IMR-90 (cell line): ENCODE results near the gene DMD. TPM values are rescaled to one million over a fixed set of nuclear protein-coding genes. Genes with fewer than 3 reads are reported as not detected.
A peak's percentile ranks its signal among the peaks of the same experiment; 100 is the strongest.

Experiments used
- ATAC-seq: fragments of 200-7000 bp; cut with Tn5 transposase; 2 replicates; pipeline ENCODE4 v1.9.1; 2020; ENCODE audit warnings: low read depth, mild to moderate bottlenecking, moderate library complexity
- BruUV-seq: library from RNA; stranded (reverse); fragments of 400-500 nt; replicated peaks from 2 replicates; lab custom pipeline; 2021; lab: Mats Ljungman, UMichigan
- CTCF ChIA-PET: fragments of 300-600 bp; formaldehyde crosslinking; extraction: SDS; loops from one replicate; lab custom pipeline; 2021; ENCODE audit warnings: antibody characterized with exemption; lab: Yijun Ruan, JAX
- POLR2A ChIA-PET: fragments of 300-600 bp; sonication (Branson Sonifier 250); formaldehyde crosslinking; loops from one replicate; lab custom pipeline; 2022; ENCODE audit warnings: antibody characterized with exemption; ENCODE audit not compliant: unreplicated experiment; lab: Charles Lee
- DNase-seq: peaks from one replicate; pipeline ENCODE4 v3.0.0; 2013
- H2AFZ ChIP-seq: replicated peaks from 2 replicates; pipeline ENCODE3; 2013; ENCODE audit warnings: low read length, mild to moderate bottlenecking; ENCODE audit not compliant: poor library complexity
- H2AK5ac ChIP-seq: 2 replicates; pipeline ENCODE4 v1.6.1; 2013; ENCODE audit warnings: low read depth, low read length, inconsistent platforms
- H2AK9ac ChIP-seq: replicated peaks from 2 replicates; pipeline ENCODE3; 2013; ENCODE audit warnings: mild to moderate bottlenecking, low read depth, low read length, moderate library complexity; ENCODE audit not compliant: poor library complexity
- H2BK120ac ChIP-seq: 2 replicates; pipeline ENCODE4 v1.6.1; 2013; ENCODE audit warnings: low read depth, low read length, inconsistent platforms
- H2BK15ac ChIP-seq: 3 replicates; pipeline ENCODE4 v1.6.1; 2013; ENCODE audit warnings: low read depth, low read length, inconsistent platforms
- H2BK20ac ChIP-seq: 2 replicates; pipeline ENCODE4 v1.6.1; 2013; ENCODE audit warnings: low read depth, mild to moderate bottlenecking, inconsistent platforms, low read length, moderate library complexity
- H2BK5ac ChIP-seq: 2 replicates; pipeline ENCODE4 v1.6.1; 2013; ENCODE audit warnings: mild to moderate bottlenecking, low read depth, low read length, inconsistent platforms; ENCODE audit not compliant: poor library complexity, severe bottlenecking
- H3K14ac ChIP-seq: replicated peaks from 2 replicates; pipeline ENCODE4 v1.6.1; 2013; ENCODE audit warnings: low read depth, low read length, inconsistent platforms
- H3K18ac ChIP-seq: 2 replicates; pipeline ENCODE4 v1.6.1; 2013; ENCODE audit warnings: low read depth, low read length, control low read depth
- H3K23ac ChIP-seq: 2 replicates; pipeline ENCODE4 v1.6.1; 2013; ENCODE audit warnings: low read depth, low read length, inconsistent platforms
- H3K27ac ChIP-seq: 2 replicates; pipeline ENCODE4 v1.5.1; 2013; ENCODE audit warnings: mild to moderate bottlenecking, control low read depth, low read length; ENCODE audit not compliant: insufficient read depth
- H3K27me3 ChIP-seq: 2 replicates; pipeline ENCODE4 v1.6.1; 2013; ENCODE audit warnings: low read length; ENCODE audit not compliant: control insufficient read depth, insufficient read depth
- H3K36me3 ChIP-seq: 2 replicates; pipeline ENCODE4 v1.6.1; 2013; ENCODE audit warnings: low read length, mixed read lengths; ENCODE audit not compliant: control insufficient read depth, insufficient read depth
- H3K4ac ChIP-seq: 2 replicates; pipeline ENCODE4 v1.6.1; 2013; ENCODE audit warnings: low read depth, low read length, inconsistent platforms
- H3K4me1 ChIP-seq: 2 replicates; pipeline ENCODE4 v1.6.1; 2013; ENCODE audit warnings: low read length, mixed read lengths; ENCODE audit not compliant: control insufficient read depth, insufficient read depth
- H3K4me2 ChIP-seq: 2 replicates; pipeline ENCODE4 v1.6.1; 2013; ENCODE audit warnings: low read depth, mild to moderate bottlenecking, control low read depth, low read length, moderate library complexity
- H3K4me3 ChIP-seq: 2 replicates; pipeline ENCODE4 v1.5.1; 2013; ENCODE audit warnings: low read depth, mild to moderate bottlenecking, control low read depth, low read length, moderate library complexity; ENCODE audit not compliant: insufficient read depth
- H3K56ac ChIP-seq: 2 replicates; pipeline ENCODE4 v1.6.1; 2013; ENCODE audit warnings: low read length, inconsistent platforms; ENCODE audit not compliant: insufficient read depth; ENCODE audit errors: extremely low read depth
- H3K79me1 ChIP-seq, 2 experiments: 2 replicates each; pipeline ENCODE4 v1.6.1; 2013; ENCODE audit warnings: low read length in 2 of 2, inconsistent platforms in 1 of 2, low read depth in 1 of 2
- H3K9ac ChIP-seq: 2 replicates; pipeline ENCODE4 v1.6.1; 2013; ENCODE audit warnings: low read depth, low read length, control low read depth
- H3K9me1 ChIP-seq: 2 replicates; pipeline ENCODE4 v1.6.1; 2013; ENCODE audit warnings: low read length, inconsistent platforms; ENCODE audit not compliant: insufficient read depth
- H3K9me3 ChIP-seq: 2 replicates; pipeline ENCODE4 v1.6.1; 2013; ENCODE audit warnings: low read length; ENCODE audit not compliant: control insufficient read depth, insufficient read depth
- H4K20me1 ChIP-seq: 2 replicates; pipeline ENCODE4 v1.6.1; 2013; ENCODE audit warnings: low read length, inconsistent platforms; ENCODE audit not compliant: insufficient read depth
- H4K5ac ChIP-seq: 2 replicates; pipeline ENCODE4 v1.6.1; 2013; ENCODE audit warnings: mild to moderate bottlenecking, low read depth, low read length, control low read depth
- H4K8ac ChIP-seq, 2 experiments: 2 replicates each; pipeline ENCODE4 v1.6.1; 2013; ENCODE audit warnings: low read depth in 2 of 2, low read length in 2 of 2, control low read depth in 1 of 2, inconsistent platforms in 1 of 2
- H4K91ac ChIP-seq: 2 replicates; pipeline ENCODE4 v1.6.1; 2013; ENCODE audit warnings: low read depth, low read length, inconsistent platforms; ENCODE audit not compliant: insufficient read depth
- BHLHE40 ChIP-seq: fragments of 150-350 bp; IDR thresholded peaks from 2 replicates; pipeline ENCODE4 v1.6.1; 2016; ENCODE audit warnings: mild to moderate bottlenecking, low read depth, low read length
- CEBPB ChIP-seq: IDR thresholded peaks from 2 replicates; pipeline ENCODE4 v1.6.1; 2012; ENCODE audit warnings: low read depth, low read length, improper control_type of control experiment
- FOS ChIP-seq: fragments of 150-350 bp; IDR thresholded peaks from 2 replicates; pipeline ENCODE4 v1.6.1; 2016; ENCODE audit warnings: low read depth, low read length
- MAFK ChIP-seq: IDR thresholded peaks from 2 replicates; pipeline ENCODE4 v1.6.1; 2012; ENCODE audit warnings: low read depth, low read length, improper control_type of control experiment
- MAZ ChIP-seq: IDR thresholded peaks from 2 replicates; pipeline ENCODE4 v1.6.1; 2012; ENCODE audit warnings: low read depth, mild to moderate bottlenecking, low read length, improper control_type of control experiment, moderate library complexity, borderline replicate concordance
- POLR2A ChIP-seq: IDR thresholded peaks from 2 replicates; pipeline ENCODE4 v1.6.1; 2012; ENCODE audit warnings: mild to moderate bottlenecking, low read depth, low read length
- WGBS, 2 experiments: methylation state at CpG; one replicate each; pipeline versions ENCODE4 v1.1.5 to v1.1.7; 2013; ENCODE audit warnings: missing lambda C conversion rate in 2 of 2; ENCODE audit not compliant: insufficient read length in 1 of 2; ENCODE audit errors: extremely low coverage in 2 of 2; 5-methylcytosine and 5-hydroxymethylcytosine counted together
- dilution Hi-C: fragments of 300-500 bp; cut with HindIII; formaldehyde crosslinking; loops from one replicate; pipeline ENCODE4 v1.14.3; 2018; ENCODE audit warnings: low sequenced_read_pairs; ENCODE audit not compliant: unreplicated experiment
- in situ Hi-C: fragments of 300-500 bp; cut with MboI; formaldehyde crosslinking; loops from 3 replicates; pipeline ENCODE4 v1.14.3; 2019; ENCODE audit warnings: low sequenced_read_pairs, inconsistent platforms, mixed read lengths
- intact Hi-C: fragments of 100-400 bp; cut with micrococcal nuclease; formaldehyde crosslinking; loops from 2 replicates; pipeline ENCODE4 v1.10.0; 2022
- polyA plus RNA-seq, 3 experiments: library from polyadenylated mRNA; depleted of rRNA; stranded (reverse); fragments of >200 nt; gene quantifications; 2 replicates each; pipeline ENCODE4 v1.2.3, GENCODE V29; 2012; ENCODE audit warnings: low replicate concordance in 1 of 3
- total RNA-seq: library from RNA; depleted of rRNA; stranded (reverse); fragments of >200 nt; gene quantifications from 2 replicates; pipeline ENCODE4 v1.2.3, GENCODE V29; 2012
- TF ChIP-seq, protein P1 (sequence below): fragments of 150-350 bp; IDR thresholded peaks from 2 replicates; pipeline ENCODE4 v1.6.1; 2017; ENCODE audit warnings: mild to moderate bottlenecking, antibody characterized with exemption, low read length, low read depth
- TF ChIP-seq, protein P2 (sequence below): fragments of 150-350 bp; IDR thresholded peaks from 2 replicates; pipeline ENCODE4 v1.6.1; 2016; ENCODE audit warnings: low read depth, mild to moderate bottlenecking, low read length, moderate library complexity, borderline replicate concordance

DMD gene
- total and polyA plus RNA-seq, 2 of the 4 experiments (the other 2 are of a cell fraction), result 6.6 to 11.8 TPM

DNA sequence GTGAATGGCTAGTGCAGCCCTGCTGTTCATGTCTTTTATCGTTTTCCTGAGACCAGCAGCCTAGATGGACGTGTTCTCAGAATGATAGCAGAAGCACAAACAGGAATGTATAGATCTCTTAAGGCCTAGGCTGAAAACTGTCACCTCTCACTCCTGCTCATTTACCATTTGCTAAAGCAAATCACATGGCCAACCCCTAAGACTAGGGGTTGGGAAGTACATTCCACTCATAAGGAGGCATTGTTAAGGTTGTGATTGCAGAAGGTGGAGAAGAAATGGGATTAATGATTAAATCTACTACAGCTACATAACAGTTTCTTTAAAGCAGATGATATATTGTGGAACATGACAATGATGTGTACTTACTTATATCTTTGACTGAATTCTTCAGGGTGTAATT lies 1602.7 kb downstream of the DMD start:
- H3K4ac ChIP-seq, result peak overlapping the region; percentile 58
- ChIA-PET CTCF (no interaction called here), POLR2A (no interaction called here)
- no CpG with 5 or more reads among the region's 2 CpGs for WGBS, 2 experiments
- no peak overlapping the region for H2AK9ac ChIP-seq
- H3K9ac ChIP-seq, result no peak overlapping the region
- peak overlapping the region; percentile 64 for H2AFZ ChIP-seq
- peak overlapping the region; percentile 51 for H2AK5ac ChIP-seq
- dilution Hi-C loops (no loop called here), intact Hi-C loops (no loop called here), in situ Hi-C loops (no loop called here)
- peak overlapping the region; percentile 84 for H2BK120ac ChIP-seq
- no peak overlapping the region for H3K4me2 ChIP-seq
- peak overlapping the region; percentile 37 to 89; a peak in 2 of 4 replicates for H4K8ac ChIP-seq
- peaks cover 2% of the 10 kb centered on the region; the same call in 1 of the 2 replicates for H3K4me1 ChIP-seq
- peak overlapping the region; percentile 89 for H2BK20ac ChIP-seq
- H3K79me1 ChIP-seq, result no peaks in the 10 kb centered on the region
- ATAC-seq (no peak), DNase-seq (no peak)
- H3K18ac ChIP-seq, result peak overlapping the region; percentile 46
- H4K91ac ChIP-seq, result peak overlapping the region; percentile 63
- H4K20me1 ChIP-seq, result no peaks in the 10 kb centered on the region
- peak overlapping the region; percentile 98; the same call in 1 of the 3 replicates for H2BK15ac ChIP-seq
- peak overlapping the region; percentile 5; the same call in 1 of the 2 replicates for H4K5ac ChIP-seq
- H3K27ac ChIP-seq, result peak overlapping the region; percentile 14; the same call in 1 of the 2 replicates
- no peaks in the 10 kb centered on the region for H3K27me3 ChIP-seq
- BruUV-seq, result no TSS peak
- H3K36me3 ChIP-seq, result no peaks in the 10 kb centered on the region
- H3K14ac ChIP-seq, result peak overlapping the region; percentile 92
- no peak overlapping the region for H3K4me3 ChIP-seq
- peak overlapping the region; percentile 26; the same call in 1 of the 2 replicates for H3K56ac ChIP-seq
- no peaks in the 10 kb centered on the region for H3K9me1 ChIP-seq
- H2BK5ac ChIP-seq, result peak overlapping the region; percentile 58
- H3K23ac ChIP-seq, result peak overlapping the region; percentile 71; the same call in 1 of the 2 replicates
- TF ChIP-seq POLR2A (no peak), CEBPB (no peak), BHLHE40 (no peak), MAFK (no peak), MAZ (no peak), FOS (no peak)
- TF ChIP-seq, protein P1, sequence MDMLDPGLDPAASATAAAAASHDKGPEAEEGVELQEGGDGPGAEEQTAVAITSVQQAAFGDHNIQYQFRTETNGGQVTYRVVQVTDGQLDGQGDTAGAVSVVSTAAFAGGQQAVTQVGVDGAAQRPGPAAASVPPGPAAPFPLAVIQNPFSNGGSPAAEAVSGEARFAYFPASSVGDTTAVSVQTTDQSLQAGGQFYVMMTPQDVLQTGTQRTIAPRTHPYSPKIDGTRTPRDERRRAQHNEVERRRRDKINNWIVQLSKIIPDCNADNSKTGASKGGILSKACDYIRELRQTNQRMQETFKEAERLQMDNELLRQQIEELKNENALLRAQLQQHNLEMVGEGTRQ, result no peak
- TF ChIP-seq, protein P2, sequence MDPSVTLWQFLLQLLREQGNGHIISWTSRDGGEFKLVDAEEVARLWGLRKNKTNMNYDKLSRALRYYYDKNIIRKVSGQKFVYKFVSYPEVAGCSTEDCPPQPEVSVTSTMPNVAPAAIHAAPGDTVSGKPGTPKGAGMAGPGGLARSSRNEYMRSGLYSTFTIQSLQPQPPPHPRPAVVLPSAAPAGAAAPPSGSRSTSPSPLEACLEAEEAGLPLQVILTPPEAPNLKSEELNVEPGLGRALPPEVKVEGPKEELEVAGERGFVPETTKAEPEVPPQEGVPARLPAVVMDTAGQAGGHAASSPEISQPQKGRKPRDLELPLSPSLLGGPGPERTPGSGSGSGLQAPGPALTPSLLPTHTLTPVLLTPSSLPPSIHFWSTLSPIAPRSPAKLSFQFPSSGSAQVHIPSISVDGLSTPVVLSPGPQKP, result no peak
- H3K9me3 ChIP-seq, result no peaks in the 10 kb centered on the region
